H1 (cell line): Measurements from ENCODE around the gene LAMB1. TPM values are rescaled to one million over a fixed set of nuclear protein-coding genes. Genes with fewer than 3 reads are reported as not detected.

Experiments used
- CTCF ChIA-PET: fragments of 300-600 bp; sonication (Branson Sonifier 250); formaldehyde crosslinking; loops from one replicate; lab custom pipeline; 2021; ENCODE audit not compliant: partially characterized antibody; lab: Charles Lee
- POLR2A ChIA-PET: fragments of 300-600 bp; sonication (Branson Sonifier 250); formaldehyde crosslinking; loops from one replicate; lab custom pipeline; 2021; ENCODE audit warnings: inconsistent platforms; ENCODE audit not compliant: partially characterized antibody; lab: Charles Lee
- DNase-seq, 2 experiments: peaks; one replicate each; pipeline versions ENCODE4 v3.0.0 to v3.0.0-alpha.2; 2010 to 2022; ENCODE audit warnings: low spot score in 2 of 2, low read depth in 1 of 2, mixed read lengths in 1 of 2
- FAIRE-seq: peaks from 2 replicates; lab custom pipeline; 2011; peaks lifted over from hg19 to GRCh38; lab: Jason Lieb, UNC
- H2AFZ ChIP-seq: 2 replicates; pipeline ENCODE4 v1.8.1; 2012; ENCODE audit warnings: low read length, inconsistent platforms
- H2AK5ac ChIP-seq: 2 replicates; pipeline ENCODE4 v1.6.1; 2013; ENCODE audit warnings: low read depth, low read length
- H2BK120ac ChIP-seq: replicated peaks from 2 replicates; pipeline ENCODE3; 2013; ENCODE audit warnings: low read depth, low read length, inconsistent platforms
- H2BK12ac ChIP-seq: 2 replicates; pipeline ENCODE4 v1.6.1; 2013; ENCODE audit warnings: low read depth, low read length
- H2BK15ac ChIP-seq: 2 replicates; pipeline ENCODE4 v1.6.1; 2013; ENCODE audit warnings: low read length
- H2BK20ac ChIP-seq: 2 replicates; pipeline ENCODE4 v1.6.1; 2013; ENCODE audit warnings: low read length
- H2BK5ac ChIP-seq: 2 replicates; pipeline ENCODE4 v1.6.1; 2013; ENCODE audit warnings: low read depth, low read length
- H3K14ac ChIP-seq: 2 replicates; pipeline ENCODE4 v1.6.1; 2013; ENCODE audit warnings: inconsistent platforms; ENCODE audit not compliant: insufficient read length
- H3K18ac ChIP-seq: 2 replicates; pipeline ENCODE4 v1.6.1; 2013; ENCODE audit warnings: low read length; ENCODE audit errors: extremely low read depth
- H3K23ac ChIP-seq: 2 replicates; pipeline ENCODE4 v1.6.1; 2013; ENCODE audit warnings: inconsistent platforms; ENCODE audit not compliant: insufficient read length
- H3K23me2 ChIP-seq: 2 replicates; pipeline ENCODE4 v1.6.1; 2013; ENCODE audit warnings: low read depth, low read length
- H3K27ac ChIP-seq: 2 replicates; pipeline ENCODE4 v1.6.1; 2011; ENCODE audit warnings: low read depth, low read length, inconsistent platforms
- H3K27me3 ChIP-seq, 4 experiments: replicated peaks in 1 of 4; 1 replicate in 1 of 4; 2 replicates in 3 of 4; pipeline versions ENCODE4 v1.6.1 to v1.8.1; 2011 to 2013; ENCODE audit warnings: low read length in 3 of 4, mild to moderate bottlenecking in 3 of 4, inconsistent platforms in 2 of 4, mixed read lengths in 2 of 4, moderate library complexity in 1 of 4; ENCODE audit not compliant: control insufficient read depth in 3 of 4, insufficient read depth in 3 of 4; ENCODE audit errors: extremely low read depth in 1 of 4
- H3K36me3 ChIP-seq, 4 experiments: 2 replicates each; pipeline versions ENCODE4 v1.6.1 to v1.8.1; 2011 to 2013; ENCODE audit warnings: mild to moderate bottlenecking in 4 of 4, low read length in 3 of 4, moderate library complexity in 2 of 4, control low read depth in 1 of 4, inconsistent platforms in 1 of 4; ENCODE audit not compliant: insufficient read depth in 4 of 4, control insufficient read depth in 2 of 4
- H3K4ac ChIP-seq: replicated peaks from 2 replicates; pipeline ENCODE3; 2013; ENCODE audit warnings: low read length, low read depth, mixed read lengths, inconsistent platforms; ENCODE audit not compliant: insufficient read length
- H3K4me1 ChIP-seq, 4 experiments: replicated peaks in 1 of 4; 1 replicate in 1 of 4; 2 replicates in 3 of 4; pipeline versions ENCODE4 v1.6.1 to v1.8.1; 2011 to 2013; ENCODE audit warnings: low read length in 3 of 4, inconsistent platforms in 2 of 4, mixed read lengths in 1 of 4; ENCODE audit not compliant: insufficient read depth in 4 of 4, control insufficient read depth in 3 of 4
- H3K4me2 ChIP-seq, 2 experiments: 2 replicates each; pipeline versions ENCODE4 v1.6.1 to v1.8.1; 2011 to 2013; ENCODE audit warnings: low read depth in 2 of 2, low read length in 2 of 2, control low read depth in 1 of 2, inconsistent platforms in 1 of 2, mild to moderate bottlenecking in 1 of 2; ENCODE audit not compliant: insufficient read depth in 1 of 2
- H3K4me3 ChIP-seq, 4 experiments: fragments of 200-600, 300-600 bp in 1 of 4; sonication (generic), shearing (Covaris generic), sonication (Bioruptor Twin) in 1 of 4; 2 replicates each; pipeline versions ENCODE4 v1.5.1 to v1.8.1; 2011 to 2016; ENCODE audit warnings: low read length in 4 of 4, low read depth in 3 of 4, control low read depth in 2 of 4, inconsistent platforms in 2 of 4, mild to moderate bottlenecking in 2 of 4, mixed read lengths in 1 of 4, moderate library complexity in 1 of 4; ENCODE audit not compliant: insufficient read depth in 2 of 4; ENCODE audit errors: extremely low read depth in 1 of 4
- H3K56ac ChIP-seq: replicated peaks from 2 replicates; pipeline ENCODE3; 2013; ENCODE audit warnings: low read depth, mild to moderate bottlenecking, mixed read lengths, low read length, inconsistent platforms; ENCODE audit not compliant: insufficient read length
- H3K79me1 ChIP-seq: 2 replicates; pipeline ENCODE4 v1.6.1; 2013; ENCODE audit warnings: low read depth, low read length, control low read depth
- H3K79me2 ChIP-seq, 2 experiments: 2 replicates each; pipeline versions ENCODE4 v1.6.1 to v1.8.1; 2012 to 2013; ENCODE audit warnings: low read length in 2 of 2, mild to moderate bottlenecking in 2 of 2, inconsistent platforms in 1 of 2; ENCODE audit not compliant: insufficient read depth in 2 of 2, control insufficient read depth in 1 of 2
- H3K9ac ChIP-seq, 4 experiments: replicated peaks in 1 of 4; 1 replicate in 1 of 4; 2 replicates in 3 of 4; pipeline versions ENCODE4 v1.6.1 to v1.8.1; 2011 to 2013; ENCODE audit warnings: low read depth in 3 of 4, low read length in 3 of 4, control low read depth in 2 of 4, mild to moderate bottlenecking in 2 of 4, moderate library complexity in 2 of 4, inconsistent platforms in 1 of 4; ENCODE audit errors: extremely low read depth in 1 of 4
- H3K9me3 ChIP-seq, 2 experiments: 2 replicates each; pipeline versions ENCODE4 v1.6.1 to v1.8.1; 2012 to 2013; ENCODE audit warnings: mild to moderate bottlenecking in 2 of 2, moderate library complexity in 2 of 2, control low read depth in 1 of 2, inconsistent platforms in 1 of 2, low read depth in 1 of 2, low read length in 1 of 2, mixed read lengths in 1 of 2; ENCODE audit not compliant: insufficient read depth in 2 of 2
- H4K20me1 ChIP-seq, 2 experiments: replicated peaks in 1 of 2; 2 replicates each; pipeline versions ENCODE3 to v1.8.1; 2011 to 2013; ENCODE audit warnings: inconsistent platforms in 2 of 2, low read length in 2 of 2, mild to moderate bottlenecking in 1 of 2; ENCODE audit not compliant: insufficient read depth in 2 of 2, control insufficient read depth in 1 of 2
- H4K5ac ChIP-seq: 2 replicates; pipeline ENCODE4 v1.6.1; 2013; ENCODE audit warnings: low read length, low read depth, mixed read lengths, inconsistent platforms; ENCODE audit not compliant: insufficient read length
- H4K8ac ChIP-seq: 2 replicates; pipeline ENCODE4 v1.8.0; 2013; ENCODE audit warnings: mild to moderate bottlenecking, moderate library complexity, low read length, inconsistent platforms; ENCODE audit not compliant: insufficient read depth; ENCODE audit errors: extremely low read depth
- H4K91ac ChIP-seq: replicated peaks from 2 replicates; pipeline ENCODE3; 2013; ENCODE audit warnings: low read length, mixed read lengths, inconsistent platforms; ENCODE audit not compliant: insufficient read length
- EGR1 ChIP-seq: IDR thresholded peaks from 2 replicates; pipeline ENCODE4 v1.6.1; 2011; ENCODE audit warnings: low read depth, low read length, borderline replicate concordance
- JUN ChIP-seq: IDR thresholded peaks from 2 replicates; pipeline ENCODE4 v1.6.1; 2011; ENCODE audit warnings: low read depth, mild to moderate bottlenecking, improper control_type of control experiment, low read length
- WGBS, 2 experiments: shearing (Covaris generic) in 1 of 2; methylation state at CpG; one replicate each; pipeline versions ENCODE4 v1.1.6 to v1.1.7; 2013 to 2015; ENCODE audit warnings: low lambda C conversion rate in 2 of 2, mixed read lengths in 2 of 2, inconsistent platforms in 1 of 2, low coverage in 1 of 2, missing lambda C conversion rate in 1 of 2; ENCODE audit not compliant: insufficient replicate concordance in 2 of 2, insufficient coverage in 1 of 2, insufficient read length in 1 of 2; ENCODE audit errors: extremely low coverage in 1 of 2, missing lambda C conversion rate in 1 of 2; 5-methylcytosine and 5-hydroxymethylcytosine counted together
- polyA plus RNA-seq, 7 experiments: library from polyadenylated mRNA; depleted of rRNA in 3 of 7; stranded (reverse) in 5 of 7; unstranded in 2 of 7; fragments of >200 nt in 5 of 7; fragments of 200-250 nt in 2 of 7; gene quantifications; 1 replicate in 5 of 7; 2 replicates in 1 of 7; 4 replicates in 1 of 7; pipeline versions ENCODE4 v1.2.1 to v1.2.3, GENCODE V29; 2011 to 2013; ENCODE audit warnings: missing spikeins in 2 of 7, mixed read lengths in 2 of 7
- total RNA-seq: library from RNA; stranded (reverse); fragmentation: NEBNext Ultra II Directional; extraction: Animal tissue kit (Norgen Biotek cat#: 25700); gene quantifications from 2 replicates; pipeline ENCODE4 v1.2.1, GENCODE V29; 2021

Gene LAMB1
- total and polyA plus RNA-seq, 2 of the 8 experiments (the other 6 are each of a cell fraction or from before 2014, with no cell fraction given): 31.9 to 38.5 TPM

- Histone ChIP-seq H3K79me1 (no peaks in the 10 kb centered on the region), H3K27ac (no peak overlapping the region), H2BK5ac (no peak overlapping the region), H4K91ac (no peak overlapping the region), H2BK120ac (no peak overlapping the region), H3K23me2 (no peaks in the 10 kb centered on the region), H3K4ac (no peak overlapping the region), H3K79me2 (no peaks in the 10 kb centered on the region), H3K14ac (no peak overlapping the region), H3K36me3 (no peaks in the 10 kb centered on the region), H3K9me3 (no peaks in the 10 kb centered on the region), H2BK15ac (no peak overlapping the region), H3K18ac (no peak overlapping the region), H2AK5ac (no peak overlapping the region), H3K9ac (no peak overlapping the region), H2BK12ac (no peak overlapping the region), H2BK20ac (no peak overlapping the region), H3K4me3 (no peak overlapping the region), H4K5ac (no peak overlapping the region), H3K56ac (no peak overlapping the region), H3K27me3 (no peaks in the 10 kb centered on the region), H4K8ac (no peak overlapping the region), H3K4me2 (no peak overlapping the region), H4K20me1 (no peaks in the 10 kb centered on the region), H2AFZ (no peak overlapping the region), H3K23ac (no peak overlapping the region), H3K4me1 (0 out of 7 replicates have a peak, but pooled peaks cover 0 to 3% (median 0%) of the 10 kb centered on the region in 4 experiments)
- WGBS, 2 experiments: 76% methylated on average over 2 of the region's 2 CpGs; no CpG with 5 or more reads in 1 of the 2 experiments
- CTCF ChIA-PET: interaction anchor here (1.6 to 2.1 kb wide), 2 partner anchors 9 to 134 kb away, joined by 5 to 12 read pairs; no protein-coding TSS in a partner anchor
- FAIRE-seq: no peak
- POLR2A ChIA-PET: interaction anchor here (0.7 kb wide), 1 partner anchor 216 kb away, joined by 3 read pairs; no protein-coding TSS in a partner anchor
- no peak for DNase-seq
- TF ChIP-seq JUN: no peak
- TF ChIP-seq EGR1: no peak
Measured at GRCh38 chr7:107876916-107877315, 126.0 kb downstream of the LAMB1 start.
